ENCODE measurements around the gene FKRP. TPM values are rescaled to one million over a fixed set of nuclear protein-coding genes. Genes with fewer than 3 reads are reported as not detected.

FKRP gene
- total RNA-seq, 2 experiments from 2014 or later, result 12.1 to 16.2 TPM

DNA sequence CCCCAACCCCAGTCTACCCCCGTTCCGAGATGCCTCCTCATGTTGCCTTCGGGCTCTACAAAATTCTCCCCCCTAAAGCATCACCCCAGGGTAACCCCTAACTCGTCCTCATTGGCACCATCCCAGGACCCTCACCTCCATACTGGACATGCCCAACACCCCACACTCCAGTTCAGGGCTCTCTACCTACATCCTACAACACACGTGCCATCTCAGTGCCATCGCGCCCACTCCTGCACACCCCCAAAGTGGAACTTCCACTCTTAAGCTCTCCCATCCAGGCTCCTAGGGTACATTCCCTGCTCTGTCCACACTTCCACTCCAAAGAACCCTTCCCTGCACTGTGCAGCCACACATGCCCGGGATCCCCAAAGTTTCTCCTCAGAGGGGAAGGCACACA, 827 bp upstream of the FKRP start:
- H3K36me3 Mint-ChIP-seq (ENCODE audit: low read depth), result peaks cover 16% of the 10 kb centered on the region
- no peak for DNase-seq
- POLR2A ChIA-PET, result interaction anchor here (0.5 kb wide), 1 partner anchor 334 kb away, joined by 5 read pairs; no protein-coding TSS in a partner anchor
- H3K4me1 Mint-ChIP-seq, result peaks cover 59% of the 10 kb centered on the region
- CTCF ChIA-PET, result interaction anchor here (0.6 to 1.9 kb wide), 4 partner anchors 16 to 211 kb away, joined by 3 to 6 read pairs (median 4); no protein-coding TSS in a partner anchor
- peak overlapping the region; percentile 89 for H3K4me3 Mint-ChIP-seq
- intact Hi-C loops (cut with DNase I, micrococcal nuclease), result loop anchor here (5.0 to 10.0 kb wide), 3 partner anchors 33 to 302 kb away; partner anchors contain the start of gene TMEM160 (in 1 of the 2)
- H3K27me3 Mint-ChIP-seq, result no peaks in the 10 kb centered on the region
- H3K9me3 Mint-ChIP-seq (ENCODE audit: low read depth), result no peaks in the 10 kb centered on the region
- H3K27ac Mint-ChIP-seq, result peak overlapping the region; percentile 89
- ATAC-seq, result no peak

- CTCF ChIA-PET, result interaction anchor here (0.6 to 0.8 kb wide), 3 partner anchors 59 to 672 kb away, joined by 3 to 5 read pairs (median 3); no protein-coding TSS in a partner anchor
- H3K27me3 Mint-ChIP-seq, result no peaks in the 10 kb centered on the region
- H3K27ac Mint-ChIP-seq, result peak within 1 kb of the TSS; percentile 89
- peak within 1 kb of the TSS; percentile 89 for H3K4me3 Mint-ChIP-seq
- DNase-seq (peak; percentile 73), ATAC-seq (peak; percentile 68)
- H3K4me1 Mint-ChIP-seq, result peaks cover 49% of the 10 kb centered on the region
- H3K36me3 Mint-ChIP-seq (ENCODE audit: low read depth), result peaks cover 10% of the 10 kb centered on the region
- POLR2A ChIA-PET, result no interaction called here
- intact Hi-C loops (cut with DNase I, micrococcal nuclease), result loop anchor here (1.0 to 10.0 kb wide), 8 partner anchors 29 to 301 kb away; partner anchors contain the start of genes ARHGAP35 (in 1 of the 2), CALM3 (in 1 of the 2), PRKD2 (in 1 of the 2) and SLC1A5 (in 1 of the 2)
- H3K9me3 Mint-ChIP-seq (ENCODE audit: low read depth), result no peaks in the 10 kb centered on the region
These were observed 612 bp downstream of the FKRP start, which contains the start of gene STRN4 for GRCh38 chr19:46746281-46747057. STRN4 (minus strand) TSS chr19:46746450; CDS start chr19:46746430, 20 bp downstream.

- Mint-ChIP-seq H3K4me3 (peak overlapping the region; percentile 44), H3K36me3 (ENCODE audit: low read depth) (peaks cover 10% of the 10 kb centered on the region), H3K9me3 (ENCODE audit: low read depth) (no peaks in the 10 kb centered on the region), H3K4me1 (peaks cover 34% of the 10 kb centered on the region), H3K27me3 (no peaks in the 10 kb centered on the region), H3K27ac (no peak overlapping the region)
- DNase-seq (peak; percentile 92), ATAC-seq (peak; percentile 43)
- ChIA-PET CTCF (interaction anchor here (0.6 to 3.2 kb wide), 18 partner anchors 9 to 725 kb away, joined by 3 to 18 read pairs (median 3); no protein-coding TSS in a partner anchor), POLR2A (interaction anchor here (0.6 kb wide), 1 partner anchor 92 kb away, joined by 5 read pairs; no protein-coding TSS in a partner anchor)
- intact Hi-C loops (cut with DNase I, micrococcal nuclease), result loop anchor here (1.0 to 10.0 kb wide), 5 partner anchors 36 to 299 kb away; partner anchors contain the start of gene TMEM160 (in 1 of the 2)
These were observed 2.7 kb downstream of the FKRP start for GRCh38 chr19:46748325-46749109.

DNA sequence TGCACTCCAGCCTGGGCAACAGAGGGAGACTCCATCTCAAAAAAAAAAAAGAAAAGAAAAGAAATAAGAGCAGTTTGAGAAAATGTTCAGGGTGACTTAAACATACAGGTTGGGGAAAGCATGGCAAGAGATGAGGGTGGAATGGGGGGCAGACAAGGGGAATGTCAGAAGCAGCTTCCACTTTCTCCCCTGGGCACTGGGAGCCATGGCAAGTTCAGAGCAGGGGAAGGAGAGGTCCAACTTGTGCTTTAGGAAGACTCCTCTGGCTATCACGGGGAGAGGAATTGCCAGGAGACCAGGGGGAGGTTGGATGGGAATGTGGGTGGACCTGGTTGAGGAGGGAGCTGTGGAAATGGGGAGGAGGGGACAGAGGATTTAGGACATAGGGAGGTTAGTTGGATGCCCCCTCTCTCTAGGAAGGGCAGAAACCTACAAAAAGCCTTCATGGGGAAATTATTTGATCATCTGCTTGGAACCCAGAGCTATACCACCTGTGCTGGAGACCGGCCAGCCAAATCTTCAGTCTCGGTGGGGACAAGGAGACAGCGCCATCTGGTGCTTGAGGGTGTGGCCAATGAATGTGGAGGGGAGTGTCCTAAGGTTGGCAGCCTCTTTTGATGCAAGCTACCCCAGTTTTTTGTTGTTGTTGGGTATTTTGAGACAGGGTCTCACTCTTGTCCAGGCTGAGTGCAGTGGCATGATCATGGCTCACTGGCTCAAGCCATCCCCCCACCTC, 7.7 kb downstream of the FKRP start:
- Mint-ChIP-seq H3K36me3 (ENCODE audit: low read depth) (peaks cover 11% of the 10 kb centered on the region), H3K4me1 (peaks cover 6% of the 10 kb centered on the region), H3K9me3 (ENCODE audit: low read depth) (no peaks in the 10 kb centered on the region), H3K4me3 (no peak overlapping the region), H3K27me3 (no peaks in the 10 kb centered on the region), H3K27ac (no peak overlapping the region)
- POLR2A ChIA-PET, result interaction anchor here (0.6 to 0.8 kb wide), 2 partner anchors 35 to 98 kb away, joined by 3 to 5 read pairs; partner anchors contain the start of gene SLC1A5
- peak; percentile 91 for ATAC-seq
- DNase-seq, result peak; percentile 86
- CTCF ChIA-PET, result interaction anchor here (0.5 to 1.9 kb wide), 33 partner anchors 9 to 227 kb away, joined by 3 to 21 read pairs (median 3); partner anchors contain the start of gene SLC1A5
- intact Hi-C loops (cut with DNase I, micrococcal nuclease), result loop anchor here in 1 of 2 experiments (10.0 kb wide), 1 partner anchor 241 kb away; no protein-coding TSS in a partner anchor

GRCh38 chr19:46755077-46755852, 9.4 kb downstream of the FKRP start:
- ATAC-seq (no peak), DNase-seq (no peak)
- Mint-ChIP-seq H3K9me3 (ENCODE audit: low read depth) (no peaks in the 10 kb centered on the region), H3K27ac (no peak overlapping the region), H3K27me3 (no peaks in the 10 kb centered on the region), H3K4me1 (peaks cover 5% of the 10 kb centered on the region), H3K36me3 (ENCODE audit: low read depth) (peaks cover 9% of the 10 kb centered on the region), H3K4me3 (no peak overlapping the region)
- intact Hi-C loops (cut with DNase I, micrococcal nuclease), result loop anchor here in 1 of 2 experiments (10.0 kb wide), 1 partner anchor 240 kb away; no protein-coding TSS in a partner anchor
- ChIA-PET CTCF (interaction anchor here (0.8 to 2.5 kb wide), 5 partner anchors 12 to 236 kb away, joined by 3 to 16 read pairs (median 4); no protein-coding TSS in a partner anchor), POLR2A (interaction anchor here (0.6 kb wide), 1 partner anchor 23 kb away, joined by 4 read pairs; no protein-coding TSS in a partner anchor)

DNA sequence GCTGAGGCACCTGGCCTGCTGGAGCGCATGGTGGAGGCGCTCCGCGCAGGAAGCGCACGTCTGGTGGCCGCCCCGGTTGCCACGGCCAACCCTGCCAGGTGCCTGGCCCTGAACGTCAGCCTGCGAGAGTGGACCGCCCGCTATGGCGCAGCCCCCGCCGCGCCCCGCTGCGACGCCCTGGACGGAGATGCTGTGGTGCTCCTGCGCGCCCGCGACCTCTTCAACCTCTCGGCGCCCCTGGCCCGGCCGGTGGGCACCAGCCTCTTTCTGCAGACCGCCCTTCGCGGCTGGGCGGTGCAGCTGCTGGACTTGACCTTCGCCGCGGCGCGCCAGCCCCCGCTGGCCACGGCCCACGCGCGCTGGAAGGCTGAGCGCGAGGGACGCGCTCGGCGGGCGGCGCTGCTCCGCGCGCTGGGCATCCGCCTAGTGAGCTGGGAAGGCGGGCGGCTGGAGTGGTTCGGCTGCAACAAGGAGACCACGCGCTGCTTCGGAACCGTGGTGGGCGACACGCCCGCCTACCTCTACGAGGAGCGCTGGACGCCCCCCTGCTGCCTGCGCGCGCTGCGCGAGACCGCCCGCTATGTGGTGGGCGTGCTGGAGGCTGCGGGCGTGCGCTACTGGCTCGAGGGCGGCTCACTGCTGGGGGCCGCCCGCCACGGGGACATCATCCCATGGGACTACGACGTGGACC, 10.1 kb downstream of the FKRP start:
- peaks cover 5% of the 10 kb centered on the region for H3K4me1 Mint-ChIP-seq
- no peaks in the 10 kb centered on the region for H3K27me3 Mint-ChIP-seq
- ChIA-PET POLR2A (no interaction called here), CTCF (interaction anchor here (0.8 to 3.0 kb wide), 7 partner anchors 11 to 150 kb away, joined by 3 to 21 read pairs (median 5); no protein-coding TSS in a partner anchor)
- no peak overlapping the region for H3K4me3 Mint-ChIP-seq
- ATAC-seq (no peak), DNase-seq (no peak)
- intact Hi-C loops (cut with DNase I, micrococcal nuclease), result loop anchor here (2.0 to 10.0 kb wide), 2 partner anchors 235 to 239 kb away; no protein-coding TSS in a partner anchor
- H3K27ac Mint-ChIP-seq, result no peak overlapping the region
- H3K36me3 Mint-ChIP-seq (ENCODE audit: low read depth), result peaks cover 9% of the 10 kb centered on the region
- no peaks in the 10 kb centered on the region for H3K9me3 Mint-ChIP-seq (ENCODE audit: low read depth)

DNA sequence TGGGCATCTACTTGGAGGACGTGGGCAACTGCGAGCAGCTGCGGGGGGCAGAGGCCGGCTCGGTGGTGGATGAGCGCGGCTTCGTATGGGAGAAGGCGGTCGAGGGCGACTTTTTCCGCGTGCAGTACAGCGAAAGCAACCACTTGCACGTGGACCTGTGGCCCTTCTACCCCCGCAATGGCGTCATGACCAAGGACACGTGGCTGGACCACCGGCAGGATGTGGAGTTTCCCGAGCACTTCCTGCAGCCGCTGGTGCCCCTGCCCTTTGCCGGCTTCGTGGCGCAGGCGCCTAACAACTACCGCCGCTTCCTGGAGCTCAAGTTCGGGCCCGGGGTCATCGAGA, 10.7 kb downstream of the FKRP start:
- ChIA-PET CTCF (interaction anchor here (0.8 to 3.0 kb wide), 5 partner anchors 10 to 84 kb away, joined by 3 to 21 read pairs (median 9); no protein-coding TSS in a partner anchor), POLR2A (no interaction called here)
- no peaks in the 10 kb centered on the region for H3K9me3 Mint-ChIP-seq (ENCODE audit: low read depth)
- no peaks in the 10 kb centered on the region for H3K27me3 Mint-ChIP-seq
- H3K27ac Mint-ChIP-seq, result no peak overlapping the region
- H3K4me3 Mint-ChIP-seq, result no peak overlapping the region
- intact Hi-C loops (cut with DNase I, micrococcal nuclease), result loop anchor here (2.0 to 10.0 kb wide), 2 partner anchors 234 to 238 kb away; no protein-coding TSS in a partner anchor
- DNase-seq (no peak), ATAC-seq (no peak)
- H3K36me3 Mint-ChIP-seq (ENCODE audit: low read depth), result peaks cover 9% of the 10 kb centered on the region
- H3K4me1 Mint-ChIP-seq, result peaks cover 5% of the 10 kb centered on the region

DNA sequence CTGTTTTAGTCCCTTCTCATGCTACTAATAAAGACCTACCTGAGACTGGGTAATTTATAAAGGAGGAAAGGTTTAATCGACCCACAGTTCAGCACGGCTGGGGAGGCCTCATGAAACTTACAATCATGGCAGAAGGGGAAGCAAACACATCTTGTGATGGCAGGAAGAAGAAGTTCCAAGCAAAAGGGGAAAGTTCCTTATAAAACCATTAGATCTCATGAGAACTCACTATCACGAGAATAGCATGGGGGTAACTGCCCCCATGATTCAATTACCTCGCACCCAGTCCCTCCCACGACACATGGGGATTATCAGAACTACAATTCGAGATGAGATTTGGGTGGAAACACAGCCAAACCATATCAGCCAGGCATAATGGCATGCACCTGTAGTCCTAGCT, 13.3 kb downstream of the FKRP start:
- intact Hi-C loops (cut with DNase I, micrococcal nuclease), result loop anchor here in 1 of 2 experiments (10.0 kb wide), 1 partner anchor 236 kb away; no protein-coding TSS in a partner anchor
- POLR2A ChIA-PET, result no interaction called here

DNA sequence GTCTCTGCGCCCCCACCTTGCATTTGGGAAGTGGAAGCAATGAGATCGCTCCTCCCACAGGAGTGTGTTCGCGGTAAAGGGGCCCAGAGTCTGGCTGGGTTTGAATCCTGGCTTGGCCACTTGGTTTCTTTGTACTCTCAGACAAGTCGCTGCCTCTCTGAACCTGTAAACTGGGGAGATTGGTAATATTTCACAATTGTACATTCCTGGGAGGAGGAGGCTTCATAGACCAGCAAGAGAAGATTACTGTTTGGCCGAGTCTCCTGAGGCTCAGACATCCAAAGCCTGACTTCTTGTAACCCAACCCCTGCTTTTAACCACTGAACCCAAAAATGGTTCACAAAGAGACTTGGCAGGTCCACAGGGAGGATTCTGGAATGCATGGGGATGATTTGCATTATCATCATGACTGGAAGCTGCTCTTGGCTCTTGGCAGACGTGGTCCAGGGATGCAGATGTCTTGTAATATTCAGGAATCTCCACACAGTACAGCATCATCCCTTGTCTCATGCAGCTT, 14.0 kb downstream of the FKRP start:
- ChIA-PET CTCF (interaction anchor here (0.9 kb wide), 1 partner anchor 80 kb away, joined by 3 read pairs; no protein-coding TSS in a partner anchor), POLR2A (no interaction called here)
- DNase-seq, result no peak
- ATAC-seq, result no peak
- no peaks in the 10 kb centered on the region for H3K27me3 Mint-ChIP-seq
- no peak overlapping the region for H3K27ac Mint-ChIP-seq
- peaks cover 4% of the 10 kb centered on the region for H3K36me3 Mint-ChIP-seq (ENCODE audit: low read depth)
- intact Hi-C loops (cut with DNase I, micrococcal nuclease), result loop anchor here in 1 of 2 experiments (10.0 kb wide), 1 partner anchor 235 kb away; no protein-coding TSS in a partner anchor
- no peaks in the 10 kb centered on the region for H3K4me1 Mint-ChIP-seq
- H3K4me3 Mint-ChIP-seq, result no peak overlapping the region
- no peaks in the 10 kb centered on the region for H3K9me3 Mint-ChIP-seq (ENCODE audit: low read depth)

More for the DNA sequence above, 13.3 kb downstream of the FKRP start:
- ATAC-seq (no peak), DNase-seq (no peak)
- H3K27me3 Mint-ChIP-seq, result no peaks in the 10 kb centered on the region
- H3K9me3 Mint-ChIP-seq (ENCODE audit: low read depth), result no peaks in the 10 kb centered on the region
- H3K4me1 Mint-ChIP-seq, result no peaks in the 10 kb centered on the region
- no peak overlapping the region for H3K27ac Mint-ChIP-seq
- CTCF ChIA-PET, result interaction anchor here (0.6 to 3.0 kb wide), 3 partner anchors 63 to 81 kb away, joined by 3 to 9 read pairs (median 3); no protein-coding TSS in a partner anchor
- no peak overlapping the region for H3K4me3 Mint-ChIP-seq
- peaks cover 4% of the 10 kb centered on the region for H3K36me3 Mint-ChIP-seq (ENCODE audit: low read depth)
